Glomerular visceral epithelial cell (primary cell): Measurements from ENCODE around the gene CHRNA1.

Experiments
- DNase-seq: peaks from one replicate; pipeline ENCODE4 v3.0.0-alpha.2; 2016; ENCODE audit errors: extremely low spot score

The CHRNA1 gene

DNA sequence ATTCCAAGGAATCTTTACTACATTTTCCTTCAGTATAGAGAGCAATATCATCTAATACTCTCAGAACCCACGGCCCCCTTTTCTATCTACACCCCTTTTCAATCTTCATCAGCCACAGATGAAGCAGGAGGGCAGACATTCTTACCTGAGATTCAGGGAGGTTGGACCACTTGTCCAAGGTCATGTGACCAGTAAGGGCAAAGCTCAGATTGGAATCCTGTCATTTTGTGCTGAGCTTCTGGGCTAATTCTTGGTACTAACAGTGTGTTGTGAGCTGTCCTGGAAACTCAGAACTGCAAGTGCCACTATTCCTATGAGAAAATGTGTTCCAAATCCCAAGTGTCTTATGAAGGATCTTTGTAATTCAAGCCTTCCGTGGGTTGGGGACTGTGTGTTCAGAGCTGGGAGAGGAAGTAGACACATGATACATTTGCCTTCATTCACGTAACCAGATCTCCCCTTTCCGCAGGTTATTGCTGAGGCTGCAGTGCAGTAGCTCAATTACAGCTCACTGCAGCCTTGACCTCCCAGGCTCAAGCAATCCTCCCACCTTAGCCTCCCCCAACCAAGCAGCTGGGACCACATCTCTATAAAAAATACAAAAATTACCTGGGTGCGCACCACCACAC is 3.3 kb downstream of the CHRNA1 start:
- DNase-seq: no peak

DNA sequence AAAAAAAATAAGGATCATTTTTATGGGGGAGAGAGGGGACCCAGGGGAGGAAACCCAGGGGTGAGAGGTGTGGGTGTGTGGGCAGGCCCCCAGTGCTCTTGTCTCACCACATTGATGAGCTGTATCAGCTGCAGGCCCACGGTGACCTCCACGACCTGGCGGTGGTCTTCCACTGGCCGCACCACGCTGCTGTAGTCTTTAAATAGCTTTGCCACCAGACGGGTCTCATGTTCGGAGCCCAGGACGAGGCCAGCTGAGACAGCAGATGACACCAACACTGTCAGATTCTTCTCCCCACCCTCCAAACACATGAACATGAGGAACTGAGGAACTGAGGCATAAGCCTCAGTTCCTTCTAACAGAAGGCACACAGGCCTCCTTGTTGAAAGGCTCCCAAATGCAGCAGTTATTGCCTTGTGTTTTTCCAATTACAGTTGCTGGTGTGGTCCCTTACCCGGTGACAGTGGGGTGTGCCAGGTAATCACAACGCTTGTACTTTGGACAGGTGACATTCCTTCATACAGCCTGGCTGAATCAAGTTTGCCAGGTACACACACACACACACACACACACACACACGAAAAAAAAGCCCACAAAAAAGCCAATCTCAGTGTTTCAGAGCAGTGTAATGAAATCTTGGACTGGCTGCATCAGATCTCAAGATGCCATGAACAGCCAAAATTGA is 4.7 kb downstream of the CHRNA1 start:
- DNase-seq: no peak

GRCh38 chr2:174756743-174757142 is 7.5 kb downstream of the CHRNA1 start:
- DNase-seq: no peak

DNA sequence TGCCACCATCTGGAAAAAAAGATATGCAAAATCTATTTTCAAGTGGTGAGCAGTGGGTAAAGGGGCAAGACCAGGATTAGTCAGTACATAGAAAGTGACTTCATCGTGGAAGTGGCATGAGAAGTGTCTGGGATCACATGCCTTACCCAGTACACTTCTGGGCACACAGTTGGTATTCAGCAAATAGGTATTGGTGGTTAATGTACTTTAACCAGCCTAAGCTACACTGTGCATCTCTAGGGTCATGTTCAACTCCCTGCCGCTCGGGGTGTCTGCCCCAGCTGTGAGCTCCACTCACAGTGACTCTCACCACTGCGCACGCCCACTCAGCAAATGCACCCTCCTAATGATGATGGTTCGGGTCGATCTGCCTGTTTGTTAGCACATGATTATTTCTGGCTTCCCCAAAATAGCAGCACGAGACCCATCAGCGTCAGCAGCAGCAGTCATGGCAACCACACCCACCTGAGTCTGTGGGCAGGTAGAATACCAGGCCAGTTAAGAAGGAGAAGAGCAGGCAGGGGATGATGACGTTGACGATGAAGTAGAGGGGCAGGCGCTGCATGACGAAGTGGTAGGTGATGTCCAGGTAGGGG is 11.1 kb downstream of the CHRNA1 start:
- DNase-seq: peak; percentile 71

DNA sequence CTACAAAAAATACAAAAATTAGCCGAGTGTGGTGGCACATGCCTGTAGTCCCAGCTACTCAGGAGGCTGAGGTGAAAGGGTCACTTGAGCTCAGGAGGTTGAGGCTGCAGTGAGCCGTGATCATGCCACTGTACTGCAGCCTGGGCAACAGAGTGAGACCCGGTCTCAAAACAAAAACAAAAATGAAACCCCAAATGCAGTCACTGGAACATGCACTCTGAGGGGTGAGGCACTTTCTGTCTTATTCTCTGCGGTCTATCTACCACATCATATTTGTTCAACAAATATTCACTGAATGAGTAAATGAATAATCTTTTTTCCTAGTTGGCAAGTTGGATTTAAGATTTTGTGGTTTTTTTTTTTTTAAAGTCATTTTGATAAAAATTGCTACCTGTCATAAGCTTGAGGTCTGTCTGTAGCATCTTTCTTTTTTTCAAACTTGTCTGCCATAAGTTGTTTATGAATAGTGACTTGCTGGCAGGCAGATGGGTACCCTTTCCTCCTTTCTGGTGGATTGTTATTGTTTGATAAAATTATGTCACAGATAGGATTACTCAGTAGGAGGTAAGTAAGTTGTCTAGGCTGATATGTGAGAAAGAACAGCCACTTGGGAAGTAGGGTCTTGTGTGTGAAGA is 11.8 kb downstream of the CHRNA1 start:
- peak; percentile 85 for DNase-seq

- no peak for DNase-seq
Measured at GRCh38 chr2:174750923-174751441, 13.3 kb downstream of the CHRNA1 start.

- DNase-seq: no peak
Measured at GRCh38 chr2:174749793-174750192, 14.5 kb downstream of the CHRNA1 start.

DNA sequence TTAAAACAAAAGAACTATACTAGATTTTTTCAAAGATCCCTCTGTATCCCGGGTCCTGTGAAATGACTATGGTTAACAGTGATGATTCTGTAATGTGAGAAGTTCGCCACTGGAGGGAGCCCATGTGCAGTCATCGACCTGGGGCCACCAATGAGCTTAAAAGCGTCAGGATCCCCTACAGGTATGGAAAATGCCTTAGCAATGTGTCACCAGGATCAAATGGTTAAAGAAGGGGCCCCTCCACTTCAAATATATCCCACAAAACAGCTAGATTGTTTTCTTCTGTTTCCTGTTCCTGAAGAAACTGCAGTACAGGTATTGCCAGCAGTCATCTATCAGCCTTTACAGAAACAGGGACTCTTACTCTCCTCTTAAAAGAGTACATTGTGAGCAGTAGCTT is 15.3 kb downstream of the CHRNA1 start:
- peak; percentile 74 for DNase-seq

DNA sequence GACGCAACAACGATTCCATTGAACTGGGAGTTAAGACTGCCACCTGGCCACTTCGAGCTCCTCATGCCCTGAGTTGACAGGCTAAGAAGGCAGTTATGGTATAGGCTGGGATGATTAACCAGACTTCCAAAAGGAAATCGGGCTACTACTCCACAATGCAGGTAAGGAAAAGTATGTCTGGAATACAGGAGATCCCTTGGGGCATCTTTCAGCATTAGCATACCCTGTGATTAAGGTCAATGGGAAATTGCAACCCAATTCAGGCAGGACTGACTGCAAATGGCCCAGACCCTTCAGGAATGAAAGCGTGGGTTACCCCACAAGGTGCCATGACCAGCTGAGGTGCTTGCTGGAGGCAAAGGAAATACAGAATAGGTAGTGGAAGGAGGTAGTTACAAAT is 19.1 kb downstream of the CHRNA1 start:
- no peak for DNase-seq

GRCh38 chr2:174744111-174744510 is 20.2 kb downstream of the CHRNA1 start:
- DNase-seq: peak; percentile 89

- DNase-seq: no peak
Measured at GRCh38 chr2:174740721-174741120, 23.6 kb downstream of the CHRNA1 start.

GRCh38 chr2:174738841-174739240 is 25.4 kb downstream of the CHRNA1 start:
- DNase-seq: no peak

DNA sequence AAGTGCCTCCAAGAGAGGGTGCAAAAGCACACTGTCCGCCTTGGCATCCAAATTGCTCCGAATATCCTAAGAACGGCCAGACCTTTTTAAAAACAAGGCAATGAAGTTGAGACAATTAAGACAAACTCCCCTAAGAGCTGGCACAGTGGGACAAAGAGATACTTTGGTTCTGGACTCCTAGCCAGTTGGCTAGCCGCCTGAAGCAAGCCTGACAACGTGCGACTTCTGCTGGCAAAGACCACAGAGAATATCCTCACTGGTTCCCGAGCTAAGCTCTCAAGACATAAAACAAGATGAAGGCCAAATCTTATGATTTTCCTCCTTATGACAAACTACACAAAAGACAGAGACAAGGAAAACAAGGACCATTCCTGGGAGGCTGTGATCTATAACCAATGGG is 32.7 kb downstream of the CHRNA1 start:
- no peak for DNase-seq

GRCh38 chr2:174730698-174731018 is 33.6 kb downstream of the CHRNA1 start:
- DNase-seq: no peak

- DNase-seq: no peak
Measured at GRCh38 chr2:174729797-174730697, 34.2 kb downstream of the CHRNA1 start.

DNA sequence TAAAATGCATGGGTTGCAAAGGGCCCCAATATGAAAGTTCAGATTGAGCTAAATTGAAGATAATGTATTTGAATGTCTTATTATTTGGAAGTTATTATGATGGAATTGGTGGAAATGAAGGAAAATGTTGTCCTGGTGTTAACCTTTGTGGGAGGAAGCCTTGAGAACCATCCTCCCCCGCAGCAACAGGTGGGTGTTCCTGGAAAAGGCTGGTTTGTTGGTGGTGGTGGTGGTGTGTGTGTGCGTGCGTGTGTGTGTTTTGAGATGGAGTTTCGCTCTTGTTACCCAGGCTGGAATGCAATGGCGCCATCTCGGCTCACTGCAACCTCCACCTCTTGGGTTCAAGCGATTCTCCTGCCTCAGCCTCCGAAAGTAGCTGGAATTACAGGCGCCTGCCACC is 36.2 kb downstream of the CHRNA1 start:
- DNase-seq: no peak

DNA sequence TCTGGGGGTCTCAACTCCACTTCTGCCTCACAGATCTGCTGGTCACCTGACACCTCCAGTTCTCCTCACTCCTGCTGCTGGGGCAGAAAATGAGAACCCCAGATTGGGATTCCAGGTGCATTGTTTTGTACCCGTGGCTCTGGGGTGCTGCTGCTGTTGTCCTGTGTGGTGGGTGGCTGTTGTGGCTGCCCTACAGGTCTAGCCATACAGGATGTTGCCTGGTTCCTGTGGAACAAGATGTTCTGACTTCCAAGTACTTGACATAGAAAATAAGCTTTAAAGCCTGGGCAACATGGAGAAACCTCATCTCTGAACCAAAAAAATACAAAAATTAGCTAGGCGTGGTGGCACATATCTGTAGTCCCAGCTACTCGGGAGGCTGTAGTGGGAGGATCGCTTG is 38.1 kb downstream of the CHRNA1 start:
- no peak for DNase-seq

DNA sequence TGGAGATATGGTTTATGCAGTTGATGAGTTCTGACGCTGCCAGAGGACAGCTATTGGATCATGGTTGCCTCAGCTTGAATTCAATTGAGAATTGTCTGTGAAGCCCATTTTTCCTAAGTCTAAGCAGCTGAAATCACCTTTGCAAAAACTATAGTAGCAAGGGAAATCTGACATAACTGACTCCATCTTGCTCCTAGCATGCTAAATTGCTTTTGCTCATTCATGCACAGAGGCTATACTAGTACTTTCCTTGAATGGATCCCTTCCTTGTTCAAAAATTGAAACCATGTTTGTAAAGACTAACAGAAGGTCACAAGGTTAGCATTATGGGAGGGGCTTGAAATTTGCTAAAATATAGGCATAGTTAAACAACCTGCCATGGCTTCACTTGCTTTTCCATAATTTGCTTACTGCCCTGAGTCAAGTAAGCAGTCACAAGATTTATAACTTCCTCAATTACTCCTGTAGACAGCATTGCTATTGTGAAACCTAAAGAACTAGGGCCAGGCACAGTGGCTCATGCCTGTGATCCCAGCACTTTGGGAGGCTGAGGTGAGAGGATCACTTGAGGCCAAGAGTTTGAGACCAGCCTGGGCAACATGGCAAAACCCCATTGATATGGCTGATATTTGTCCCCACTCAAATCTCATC is 41.2 kb downstream of the CHRNA1 start:
- no peak for DNase-seq

GRCh38 chr2:174719016-174719415 is 45.3 kb downstream of the CHRNA1 start:
- no peak for DNase-seq

DNA sequence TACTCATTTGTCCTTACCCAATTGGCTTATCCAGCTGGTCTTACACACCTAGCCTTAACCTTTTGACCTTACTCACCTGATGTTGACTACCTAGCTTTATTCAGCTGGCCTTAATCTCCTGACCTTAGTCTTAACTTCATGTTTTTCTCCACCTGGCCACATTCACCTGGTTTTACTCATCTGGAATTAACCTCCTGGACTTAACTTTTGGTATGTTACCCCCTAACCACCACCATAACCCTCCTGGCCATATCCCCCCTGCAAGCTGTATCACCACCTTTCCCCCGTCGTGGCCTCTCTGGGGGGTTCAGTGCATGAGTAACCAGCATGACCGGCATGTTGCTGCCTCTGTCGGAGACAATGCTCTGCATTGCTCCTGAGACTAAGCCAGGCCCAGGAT is 45.7 kb downstream of the CHRNA1 start:
- DNase-seq: no peak

- no peak for DNase-seq
Measured at GRCh38 chr2:174717916-174718315, 46.4 kb downstream of the CHRNA1 start.
